GM12874 (cell line): ENCODE data around the gene REXO2.

ENCODE experiments used
- TF ChIP-seq, protein P1 (sequence below): IDR thresholded peaks from 2 replicates; pipeline ENCODE4 v1.5.1; 2011; ENCODE audit warnings: low read depth, mild to moderate bottlenecking, control low read depth, low read length, moderate library complexity; ENCODE audit not compliant: insufficient read depth

Gene REXO2

DNA sequence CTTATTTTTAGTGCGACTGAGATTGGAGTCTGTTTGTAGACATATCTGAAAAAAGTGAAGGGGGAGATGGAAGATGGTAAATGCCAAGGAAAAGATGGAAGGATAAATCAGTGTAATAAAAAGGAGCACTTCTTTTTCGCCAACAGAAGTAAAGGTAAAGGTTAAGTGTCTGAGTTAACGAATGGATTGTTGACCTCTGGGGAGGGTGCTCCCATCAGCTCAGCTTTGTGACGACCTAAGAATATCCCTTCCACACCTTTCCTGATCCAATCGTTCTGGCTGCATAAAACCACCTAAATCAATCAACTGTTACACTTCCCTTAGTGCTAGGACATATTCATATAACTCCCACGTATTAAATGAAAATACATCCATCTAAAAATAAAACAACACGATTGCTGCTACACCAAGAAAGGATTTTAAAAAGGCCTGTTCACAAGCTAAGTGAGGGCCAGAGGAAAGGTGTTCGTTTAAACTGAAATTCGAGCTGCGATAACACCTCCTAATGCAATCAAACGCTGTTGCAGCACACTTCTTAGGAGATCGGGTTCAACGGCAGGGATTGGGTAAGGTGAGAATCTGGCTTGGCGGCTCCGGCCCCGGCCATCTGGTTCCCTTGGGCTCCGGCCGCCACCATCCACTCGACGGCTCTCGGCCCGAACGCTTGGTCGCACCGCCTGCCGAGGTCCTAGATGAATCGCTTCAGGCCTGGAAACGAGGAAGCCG is 39.6 kb upstream of the REXO2 start:
- TF ChIP-seq, protein P1, sequence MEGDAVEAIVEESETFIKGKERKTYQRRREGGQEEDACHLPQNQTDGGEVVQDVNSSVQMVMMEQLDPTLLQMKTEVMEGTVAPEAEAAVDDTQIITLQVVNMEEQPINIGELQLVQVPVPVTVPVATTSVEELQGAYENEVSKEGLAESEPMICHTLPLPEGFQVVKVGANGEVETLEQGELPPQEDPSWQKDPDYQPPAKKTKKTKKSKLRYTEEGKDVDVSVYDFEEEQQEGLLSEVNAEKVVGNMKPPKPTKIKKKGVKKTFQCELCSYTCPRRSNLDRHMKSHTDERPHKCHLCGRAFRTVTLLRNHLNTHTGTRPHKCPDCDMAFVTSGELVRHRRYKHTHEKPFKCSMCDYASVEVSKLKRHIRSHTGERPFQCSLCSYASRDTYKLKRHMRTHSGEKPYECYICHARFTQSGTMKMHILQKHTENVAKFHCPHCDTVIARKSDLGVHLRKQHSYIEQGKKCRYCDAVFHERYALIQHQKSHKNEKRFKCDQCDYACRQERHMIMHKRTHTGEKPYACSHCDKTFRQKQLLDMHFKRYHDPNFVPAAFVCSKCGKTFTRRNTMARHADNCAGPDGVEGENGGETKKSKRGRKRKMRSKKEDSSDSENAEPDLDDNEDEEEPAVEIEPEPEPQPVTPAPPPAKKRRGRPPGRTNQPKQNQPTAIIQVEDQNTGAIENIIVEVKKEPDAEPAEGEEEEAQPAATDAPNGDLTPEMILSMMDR = no peak

DNA sequence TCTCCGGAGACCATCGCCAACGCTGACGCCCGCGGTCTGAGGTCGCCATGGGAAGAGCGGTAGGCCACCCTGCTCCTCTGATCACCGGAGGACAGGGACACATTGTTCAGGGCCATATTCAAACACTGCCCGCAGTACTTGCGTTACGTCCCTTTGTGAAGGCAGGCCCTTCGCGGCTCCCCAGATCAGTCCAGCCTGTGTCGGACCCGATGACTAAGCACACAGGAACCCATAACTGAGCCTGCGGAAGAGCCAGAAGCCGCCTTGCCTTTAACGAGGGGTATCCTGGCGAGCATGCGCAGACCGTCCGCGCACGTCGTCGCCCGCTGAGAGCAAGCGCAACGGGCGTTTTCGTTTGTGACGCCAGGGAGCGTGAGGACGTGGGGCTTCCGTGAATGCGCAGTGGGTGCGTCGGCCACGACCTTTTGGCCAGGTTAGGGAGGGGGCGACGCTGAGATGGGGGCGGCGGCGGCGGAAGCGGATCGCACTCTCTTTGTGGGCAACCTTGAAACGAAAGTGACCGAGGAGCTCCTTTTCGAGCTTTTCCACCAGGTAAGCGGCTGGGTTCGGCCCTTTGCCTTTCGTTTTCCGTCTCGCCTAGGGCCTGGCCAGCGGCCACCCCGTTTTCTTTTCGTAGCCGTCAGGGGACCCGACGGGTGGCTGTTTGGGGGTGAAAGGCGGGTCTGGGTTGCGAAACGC is 38.9 kb upstream of the REXO2 start, which contains the start of the genes C11orf71 and RBM7:
Gene C11orf71, minus strand, starts transcription at position 296 of the 699 bp plus-strand sequence. Its CDS starts 180 bp downstream, at position 116.
Gene RBM7, plus strand, starts transcription at position 451 of the 699 bp plus-strand sequence. Its CDS starts 6 bp downstream, at position 457.
- TF ChIP-seq, protein P1 = no peak; the same call in none of the 2 replicates

DNA sequence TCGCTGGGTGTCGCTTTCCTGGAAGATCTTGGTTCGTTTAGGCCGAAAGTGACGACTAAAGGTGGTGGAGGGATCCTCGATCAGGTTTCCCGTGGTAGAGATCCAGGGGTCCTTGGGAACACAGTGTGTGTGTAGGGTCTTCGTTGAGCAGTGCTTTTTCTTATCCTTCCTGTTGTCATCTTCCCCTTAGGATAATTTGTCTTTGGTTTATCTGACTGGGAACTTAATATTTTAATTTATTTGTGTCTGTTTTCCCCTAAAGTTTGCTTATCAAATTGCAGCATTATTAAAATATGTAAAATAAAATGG is 38.4 kb upstream of the REXO2 start:
- TF ChIP-seq, protein P1 = 0 out of 2 replicates have a peak, but pooled peaks have one; percentile 30

DNA sequence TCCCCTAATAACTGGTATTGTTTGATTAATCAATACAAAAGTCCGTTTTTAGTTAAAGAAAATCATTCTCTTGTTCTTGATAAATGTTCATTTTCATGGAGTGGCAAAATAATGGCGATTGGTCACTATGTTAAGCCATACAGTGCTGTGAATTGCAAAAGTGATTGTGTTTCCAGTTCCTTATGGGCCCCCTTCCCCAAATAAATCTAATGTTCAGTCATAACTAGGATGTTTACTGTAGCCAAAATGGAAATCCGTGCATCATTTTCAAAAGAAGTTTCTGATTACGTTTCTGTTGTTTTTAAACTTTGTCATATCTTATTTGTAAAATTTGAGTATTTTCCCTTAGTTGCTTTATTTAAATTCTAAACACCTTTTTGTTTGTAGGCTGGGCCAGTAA is 38.0 kb upstream of the REXO2 start:
- TF ChIP-seq, protein P1 = no peak

DNA sequence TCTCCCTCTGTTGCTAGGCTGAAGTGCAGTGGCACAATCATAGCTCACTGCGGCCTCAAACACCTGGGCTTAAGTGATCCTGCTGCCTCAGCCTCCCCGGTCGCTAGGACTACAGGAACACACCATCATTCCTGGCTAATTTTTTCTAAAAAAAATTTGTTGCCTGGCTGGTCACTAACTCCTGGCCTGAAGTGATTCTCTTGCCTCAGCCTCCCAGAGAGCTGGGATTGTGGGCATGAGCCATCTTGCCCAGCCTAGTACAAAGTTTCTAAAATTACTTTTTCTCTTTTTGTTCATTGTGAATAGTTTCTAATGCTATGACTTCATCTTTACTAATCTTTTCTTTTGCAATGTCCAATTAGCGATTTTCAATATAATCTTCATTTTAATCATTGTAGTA is 26.3 kb upstream of the REXO2 start:
- TF ChIP-seq, protein P1 = no peak

DNA sequence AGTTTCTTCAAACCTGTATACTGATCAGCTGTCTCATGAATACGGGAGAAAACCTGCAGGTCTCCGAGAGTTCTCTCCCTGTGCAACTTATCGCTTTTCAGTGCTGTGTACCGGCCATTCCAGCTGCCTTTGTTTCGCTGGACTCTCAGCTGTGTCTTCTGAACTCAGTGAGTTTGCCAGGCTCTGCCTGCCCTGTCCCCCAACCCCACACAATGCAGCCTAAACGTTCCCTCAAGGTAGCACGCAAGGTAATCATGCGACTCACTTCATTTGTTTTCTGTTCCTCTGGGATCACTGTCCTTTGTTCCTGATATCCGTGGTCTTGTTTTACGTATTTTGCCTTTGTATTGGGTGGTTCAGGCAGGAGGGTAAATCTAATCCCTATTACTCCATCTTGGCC is 25.3 kb upstream of the REXO2 start:
- TF ChIP-seq, protein P1 = no peak

DNA sequence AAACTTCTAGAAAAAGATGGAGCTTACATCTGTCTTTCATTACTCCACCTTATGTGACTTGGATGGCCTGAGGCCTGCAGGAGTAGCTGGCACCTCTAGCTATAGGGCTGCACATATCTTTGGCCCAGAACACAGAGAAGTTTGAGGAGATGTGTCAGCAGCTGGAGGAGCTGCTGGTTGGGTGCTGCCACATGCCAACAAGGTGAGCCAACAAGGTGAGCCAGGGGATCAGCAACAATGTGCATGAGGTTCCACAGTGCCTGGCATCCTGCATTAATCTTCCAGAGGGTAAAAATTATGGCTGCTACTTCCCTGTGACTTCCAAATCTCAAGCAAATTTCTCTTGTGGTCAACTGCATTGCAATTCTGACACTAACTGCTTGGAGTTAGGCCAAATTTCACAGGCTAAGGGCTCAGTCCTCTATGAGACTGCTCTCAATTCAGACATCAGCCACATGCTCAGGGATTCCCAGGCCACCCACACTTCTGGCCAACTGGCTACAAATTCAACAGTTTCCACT is 22.8 kb upstream of the REXO2 start:
- TF ChIP-seq, protein P1 = no peak
